Measurements from ENCODE around the gene RFX3. TPM values are rescaled to one million over a fixed set of nuclear protein-coding genes. Genes with fewer than 3 reads are reported as not detected.

The RFX3 gene
- total RNA-seq, 1 experiment from 2014 or later: 5.7 TPM

- H3K9me3 ChIP-seq (ENCODE audit: control insufficient read depth, insufficient read depth, low read depth, low read length): no peaks in the 10 kb centered on the region
- in situ Hi-C loops (cut with HindIII; ENCODE audit: low pct_unique_long_range_greater_than_20kb, low sequenced_read_pairs): no loop called here
- ChIA-PET POLR2A (no interaction called here), CTCF (no interaction called here)
- no peak overlapping the region for H3K27ac ChIP-seq (ENCODE audit: low read length)
- H3K27me3 ChIP-seq (ENCODE audit: control insufficient read depth, insufficient read depth, low read length): no peaks in the 10 kb centered on the region
- TF ChIP-seq CTCF (IDR thresholded peaks at IDR 0.05) (no peak), TCF7L2 (IDR thresholded peaks at IDR 0.05; ENCODE audit: low read depth, low read length) (no peak), SIN3A (IDR thresholded peaks at IDR 0.05; ENCODE audit: borderline replicate concordance, insufficient read depth, low read depth, low read length) (no peak), REST (IDR thresholded peaks at IDR 0.05; ENCODE audit: insufficient read depth in 1 of 2, low read depth in 2 of 2, low read length in 1 of 2) (no peak), POLR2AphosphoS5 (IDR thresholded peaks at IDR 0.05; ENCODE audit: low read depth, low read length) (no peak)
- ATAC-seq (no peak), DNase-seq (ENCODE audit: low read depth, low spot score) (no peak)
- no TSS peak for BruUV-seq (replicated peaks)
- no peak overlapping the region for H3K4me3 ChIP-seq (ENCODE audit: low read depth in 2 of 2, low read length in 2 of 2)
- no peaks in the 10 kb centered on the region for H3K4me1 ChIP-seq (ENCODE audit: control insufficient read depth, insufficient read depth, low read length)
- intact Hi-C loops (cut with micrococcal nuclease; ENCODE audit: unreplicated experiment): no loop called here
- no peaks in the 10 kb centered on the region for H3K36me3 ChIP-seq (ENCODE audit: control insufficient read depth, insufficient read depth, low read length)
These were observed 188.8 kb downstream of the RFX3 start for GRCh38 chr9:3336951-3337350.

- Histone ChIP-seq H3K4me1 (ENCODE audit: control insufficient read depth, insufficient read depth, low read length) (no peaks in the 10 kb centered on the region), H3K4me3 (ENCODE audit: low read depth in 2 of 2, low read length in 2 of 2) (no peak overlapping the region), H3K36me3 (ENCODE audit: control insufficient read depth, insufficient read depth, low read length) (no peaks in the 10 kb centered on the region), H3K27ac (ENCODE audit: low read length) (no peak overlapping the region), H3K9me3 (ENCODE audit: control insufficient read depth, insufficient read depth, low read depth, low read length) (no peaks in the 10 kb centered on the region), H3K27me3 (ENCODE audit: control insufficient read depth, insufficient read depth, low read length) (no peaks in the 10 kb centered on the region)
- no TSS peak for BruUV-seq (replicated peaks)
- TF ChIP-seq POLR2AphosphoS5 (IDR thresholded peaks at IDR 0.05; ENCODE audit: low read depth, low read length) (no peak), CTCF (IDR thresholded peaks at IDR 0.05) (no peak), REST (IDR thresholded peaks at IDR 0.05; ENCODE audit: insufficient read depth in 1 of 2, low read depth in 2 of 2, low read length in 1 of 2) (no peak), SIN3A (IDR thresholded peaks at IDR 0.05; ENCODE audit: borderline replicate concordance, insufficient read depth, low read depth, low read length) (no peak), TCF7L2 (IDR thresholded peaks at IDR 0.05; ENCODE audit: low read depth, low read length) (no peak)
- ChIA-PET POLR2A (no interaction called here), CTCF (no interaction called here)
- DNase-seq (ENCODE audit: low read depth, low spot score) (no peak), ATAC-seq (no peak)
- intact Hi-C loops (cut with micrococcal nuclease; ENCODE audit: unreplicated experiment): no loop called here
- in situ Hi-C loops (cut with HindIII; ENCODE audit: low pct_unique_long_range_greater_than_20kb, low sequenced_read_pairs): no loop called here
These were observed 193.0 kb downstream of the RFX3 start for GRCh38 chr9:3332802-3333201.

Measured in Panc1 (cell line).